Measurements from ENCODE around the gene BACH1.

GRCh38 chr21:29342363-29342957 is 43.7 kb downstream of the BACH1 start:
- TF ChIP-seq CEBPB (IDR thresholded peaks at IDR 0.05) (no peak), TAF1 (IDR thresholded peaks at IDR 0.05; ENCODE audit: low read depth) (no peak), EGR1 (IDR thresholded peaks at IDR 0.05) (no peak), REST (IDR thresholded peaks at IDR 0.05; ENCODE audit: low read depth) (no peak)

Data from Ishikawa (cell line).